Renal cortical epithelial cell (primary cell): ENCODE results near the gene WAPL. TPM values are rescaled to one million over a fixed set of nuclear protein-coding genes. Genes with fewer than 3 reads are reported as not detected.

Experiments used
- DNase-seq: peaks from one replicate; pipeline ENCODE4 v3.0.0-alpha.2; 2011; ENCODE audit warnings: low read depth
- total RNA-seq: library from RNA; depleted of rRNA; stranded (reverse); fragments of >200 nt; gene quantifications from 2 replicates; pipeline ENCODE4 v1.2.3, GENCODE V29; 2014

Gene WAPL
- total RNA-seq, 1 donor from 2014 or later, result 72.5 TPM

- DNase-seq, result no peak
These were observed 108.4 kb downstream of the WAPL start for GRCh38 chr10:86413046-86413728.

GRCh38 chr10:86411852-86412560 is 109.6 kb downstream of the WAPL start:
- no peak for DNase-seq

GRCh38 chr10:86411281-86411841 is 110.2 kb downstream of the WAPL start:
- no peak for DNase-seq

- peak; percentile 57 for DNase-seq
These were observed 111.0 kb downstream of the WAPL start for GRCh38 chr10:86410542-86411124.

DNA sequence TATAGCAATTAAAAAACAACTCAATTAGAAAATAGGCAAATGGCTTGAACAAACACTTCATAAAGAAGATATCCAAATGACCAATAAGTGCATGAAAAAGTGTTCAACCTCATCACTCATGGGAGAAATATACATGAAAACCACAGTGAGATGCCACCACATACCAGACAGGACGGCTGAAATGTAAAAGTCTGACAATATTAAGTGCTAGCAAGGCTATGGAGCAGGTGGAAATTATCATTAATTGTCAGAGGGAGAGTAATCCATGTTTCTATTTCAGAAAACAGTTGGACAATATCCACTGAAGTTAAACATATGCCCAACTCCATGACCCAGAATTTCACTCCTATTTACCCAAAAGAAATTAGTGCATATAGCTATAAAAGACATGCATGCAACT is 112.4 kb downstream of the WAPL start:
- DNase-seq, result no peak

GRCh38 chr10:86403183-86403797 is 118.3 kb downstream of the WAPL start:
- DNase-seq, result peak; percentile 77

DNA sequence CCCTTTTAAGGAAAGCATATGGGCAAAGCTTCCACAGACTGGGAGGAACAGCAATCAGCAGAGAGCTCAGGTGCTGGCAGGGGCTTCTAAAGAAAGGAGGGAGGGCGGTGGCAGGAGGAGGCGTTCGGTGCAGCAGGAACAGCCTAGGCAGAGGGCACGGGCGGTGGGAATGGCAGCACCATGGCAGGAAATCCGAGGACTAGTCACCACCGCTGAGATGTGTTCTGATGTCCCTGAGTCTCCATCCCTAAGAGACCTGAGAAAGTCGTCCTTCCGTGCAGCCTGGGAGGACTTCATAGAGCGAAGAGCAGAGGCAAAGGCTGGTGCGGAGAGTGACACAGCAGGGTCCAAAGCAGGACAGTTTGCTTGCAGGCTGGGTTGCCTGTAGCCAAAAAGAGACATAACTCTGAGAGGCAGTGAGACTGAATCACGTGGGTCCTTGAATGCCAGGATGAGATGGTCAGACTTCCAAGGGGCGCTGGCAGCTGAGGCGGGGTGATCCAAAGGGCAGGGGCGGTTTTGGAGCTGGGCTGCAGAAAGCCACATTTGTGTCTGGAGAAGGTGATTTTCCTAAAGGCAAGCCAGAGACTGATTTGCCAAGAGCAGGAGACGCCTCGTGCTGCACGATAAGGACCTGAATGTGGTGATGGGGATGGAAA is 119.2 kb downstream of the WAPL start:
- DNase-seq, result no peak

- DNase-seq, result no peak
These were observed 119.9 kb downstream of the WAPL start for GRCh38 chr10:86401588-86402282.

GRCh38 chr10:86400705-86401587 is 120.6 kb downstream of the WAPL start:
- DNase-seq, result no peak

GRCh38 chr10:86399879-86400704 is 121.5 kb downstream of the WAPL start:
- DNase-seq, result peak; percentile 83

GRCh38 chr10:86399514-86399878 is 122.1 kb downstream of the WAPL start:
- DNase-seq, result no peak

GRCh38 chr10:86397120-86397519 is 124.5 kb downstream of the WAPL start:
- DNase-seq, result no peak

GRCh38 chr10:86393862-86394455 is 127.6 kb downstream of the WAPL start:
- DNase-seq, result no peak

DNA sequence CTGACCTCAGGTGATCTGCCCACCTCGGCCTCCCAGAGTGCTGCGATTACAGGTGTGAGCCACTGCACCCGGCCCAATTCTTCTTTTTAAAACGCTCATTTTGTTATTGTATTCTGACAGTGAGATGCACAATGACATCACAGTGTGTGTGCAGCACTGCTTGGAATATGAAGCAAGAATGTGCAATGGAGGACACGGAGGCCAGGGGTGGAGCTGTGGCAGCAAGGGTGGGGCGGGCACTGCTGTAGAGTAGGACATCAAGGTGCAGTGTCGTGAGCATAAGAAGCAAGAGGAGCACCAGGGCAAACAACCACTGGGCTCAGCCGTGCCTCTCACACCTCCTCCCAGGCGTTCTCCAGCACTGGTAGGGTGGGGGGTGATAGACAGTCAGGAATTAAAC is 128.2 kb downstream of the WAPL start:
- DNase-seq, result no peak

GRCh38 chr10:86392723-86393094 is 128.9 kb downstream of the WAPL start:
- no peak for DNase-seq

DNA sequence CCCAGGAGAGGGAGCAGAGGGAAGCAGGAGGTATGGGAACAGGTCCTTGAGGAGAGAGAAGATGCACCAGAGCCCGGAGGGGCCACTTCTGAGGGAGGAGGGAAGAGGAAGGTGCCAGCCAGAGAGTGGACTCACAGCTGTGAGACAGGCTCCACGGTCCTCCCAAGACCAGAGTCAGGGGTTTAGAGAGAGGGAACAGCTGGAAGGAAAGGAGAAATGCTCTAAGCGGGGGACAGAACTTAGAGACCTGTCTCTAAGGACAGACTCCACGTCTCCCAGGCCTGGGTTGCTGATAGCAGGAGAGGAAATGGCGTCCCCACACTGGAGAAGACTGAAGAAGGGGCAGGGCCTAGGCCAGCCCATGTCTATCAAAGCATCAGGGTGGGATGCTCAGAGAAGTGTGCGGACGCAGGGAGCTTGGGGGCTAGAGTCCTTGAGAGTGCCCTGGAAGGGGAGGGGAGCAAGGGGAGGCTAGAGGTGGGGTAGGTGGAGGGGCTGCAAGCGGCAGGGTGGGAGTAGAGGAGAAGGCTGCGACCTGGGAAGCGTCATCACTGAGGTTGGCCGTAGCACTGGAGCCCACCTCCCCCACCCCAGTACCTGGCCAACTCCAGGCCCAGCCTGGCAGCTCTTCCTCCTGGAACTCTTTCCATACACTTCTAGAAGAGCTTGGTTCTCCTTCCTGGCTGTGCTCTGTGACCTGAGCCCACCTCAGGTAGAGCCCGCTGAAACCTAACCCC is 129.4 kb downstream of the WAPL start:
- DNase-seq, result no peak

GRCh38 chr10:86391236-86391840 is 130.3 kb downstream of the WAPL start:
- DNase-seq, result no peak
